Common myeloid progenitor, CD34-positive (primary cell): ENCODE data around the gene MSI2.

Source experiments
- CTCF ChIA-PET: fragments of 350-600 bp; sonication (Branson Sonifier 250); formaldehyde crosslinking; loops from one replicate; lab custom pipeline; 2021; ENCODE audit warnings: antibody characterized with exemption; lab: Charles Lee
- POLR2A ChIA-PET: fragments of 350-600 bp; sonication (Branson Sonifier 250); formaldehyde crosslinking; loops from one replicate; lab custom pipeline; 2021; ENCODE audit warnings: antibody characterized with exemption; lab: Charles Lee
- DNase-seq, 3 donors: peaks; one replicate each; pipeline versions ENCODE4 v3.0.0 to v3.0.0-alpha.2; 2013
- H3K27ac ChIP-seq, 2 experiments: 1 replicate in 1 of 2; 2 replicates in 1 of 2; pipeline ENCODE4 v1.7.0; 2013; ENCODE audit warnings: inconsistent platforms in 2 of 2, low read length in 2 of 2, mild to moderate bottlenecking in 2 of 2, low read depth in 1 of 2, moderate library complexity in 1 of 2; ENCODE audit not compliant: severe bottlenecking in 2 of 2, insufficient read depth in 1 of 2, poor library complexity in 1 of 2
- H3K27me3 ChIP-seq, 5 experiments: replicated peaks in 2 of 5; 1 replicate in 3 of 5; 2 replicates in 2 of 5; pipeline versions ENCODE4 v1.6.1 to v1.7.0; 2013; ENCODE audit warnings: low read length in 4 of 5, mild to moderate bottlenecking in 2 of 5, moderate library complexity in 2 of 5, inconsistent platforms in 1 of 5; ENCODE audit not compliant: insufficient read depth in 5 of 5, control insufficient read depth in 4 of 5
- H3K36me3 ChIP-seq, 4 experiments: 1 replicate in 2 of 4; 2 replicates in 2 of 4; pipeline versions ENCODE4 v1.6.1 to v1.7.0; 2013; ENCODE audit warnings: low read length in 3 of 4, control low read depth in 1 of 4, mild to moderate bottlenecking in 1 of 4; ENCODE audit not compliant: control insufficient read depth in 4 of 4, insufficient read depth in 4 of 4
- H3K4me1 ChIP-seq, 4 experiments: 1 replicate in 3 of 4; 2 replicates in 1 of 4; pipeline versions ENCODE4 v1.6.1 to v1.7.1; 2013; ENCODE audit warnings: low read length in 3 of 4, mild to moderate bottlenecking in 3 of 4, control low read depth in 1 of 4, inconsistent platforms in 1 of 4, moderate library complexity in 1 of 4; ENCODE audit not compliant: control insufficient read depth in 4 of 4, insufficient read depth in 4 of 4; ENCODE audit errors: control extremely low read depth in 1 of 4
- H3K4me3 ChIP-seq, 7 experiments: 1 replicate in 4 of 7; 2 replicates in 3 of 7; pipeline versions ENCODE4 v1.5.1 to v1.7.0; 2013; ENCODE audit warnings: mild to moderate bottlenecking in 7 of 7, low read length in 6 of 7, moderate library complexity in 6 of 7, inconsistent platforms in 2 of 7, low read depth in 2 of 7, control low read depth in 1 of 7; ENCODE audit not compliant: insufficient read depth in 4 of 7, control insufficient read depth in 1 of 7; ENCODE audit errors: extremely low read depth in 1 of 7
- H3K9me3 ChIP-seq, 5 experiments: 1 replicate in 4 of 5; 2 replicates in 1 of 5; pipeline versions ENCODE4 v1.6.1 to v1.7.1; 2013; ENCODE audit warnings: low read length in 4 of 5, mild to moderate bottlenecking in 2 of 5, inconsistent platforms in 1 of 5, low read depth in 1 of 5, moderate library complexity in 1 of 5; ENCODE audit not compliant: control insufficient read depth in 4 of 5, insufficient read depth in 2 of 5; ENCODE audit errors: control extremely low read depth in 1 of 5
- WGBS: methylation state at CpG from one replicate; pipeline ENCODE4 v1.1.5; 2013; ENCODE audit not compliant: insufficient coverage; 5-methylcytosine and 5-hydroxymethylcytosine counted together

The MSI2 gene

GRCh38 chr17:57370619-57371018, 114.3 kb downstream of the MSI2 start:
- ChIA-PET CTCF (interaction anchor here (0.7 kb wide), 1 partner anchor 14 kb away, joined by 3 read pairs; no protein-coding TSS in a partner anchor), POLR2A (interaction anchor here (0.8 kb wide), 1 partner anchor 9 kb away, joined by 3 read pairs; no protein-coding TSS in a partner anchor)
- no peak for DNase-seq
- peaks cover 16 to 68% (median 61%) of the 10 kb centered on the region in 4 experiments for H3K4me1 ChIP-seq
- WGBS, result 100% methylated on average over 2 of the region's 4 CpGs
- H3K4me3 ChIP-seq, result no peak overlapping the region
- H3K9me3 ChIP-seq, result peaks cover 0 to 8% (median 6%) of the 10 kb centered on the region in 5 experiments
- H3K27ac ChIP-seq, result peak overlapping the region; percentile 21 to 44
- no peaks in the 10 kb centered on the region for H3K27me3 ChIP-seq
- peaks cover 3 to 42% (median 9%) of the 10 kb centered on the region in 4 experiments for H3K36me3 ChIP-seq

- Histone ChIP-seq H3K27ac (peak overlapping the region in 1 of 2 experiments; percentile 35), H3K27me3 (no peaks in the 10 kb centered on the region), H3K4me3 (no peak overlapping the region), H3K9me3 (peaks cover 0 to 8% (median 6%) of the 10 kb centered on the region in 5 experiments), H3K36me3 (peaks cover 3 to 42% (median 10%) of the 10 kb centered on the region in 4 experiments), H3K4me1 (peaks cover 9 to 67% (median 58%) of the 10 kb centered on the region in 4 experiments)
- POLR2A ChIA-PET, result interaction anchor here (0.8 kb wide), 1 partner anchor 30 kb away, joined by 3 read pairs; no protein-coding TSS in a partner anchor
- no peak for DNase-seq
- CTCF ChIA-PET, result interaction anchor here (0.8 to 1.2 kb wide), 3 partner anchors 16 to 63 kb away, joined by 3 read pairs; no protein-coding TSS in a partner anchor
- WGBS, result 100% methylated on average over 1 of the region's 3 CpGs
These were observed 115.8 kb downstream of the MSI2 start for GRCh38 chr17:57372156-57372555.

- Histone ChIP-seq H3K36me3 (peaks cover 3 to 39% (median 10%) of the 10 kb centered on the region in 4 experiments), H3K27me3 (no peaks in the 10 kb centered on the region), H3K27ac (no peak overlapping the region), H3K4me3 (no peak overlapping the region), H3K9me3 (peaks cover 0 to 8% (median 6%) of the 10 kb centered on the region in 5 experiments), H3K4me1 (peaks cover 12 to 65% (median 57%) of the 10 kb centered on the region in 4 experiments)
- WGBS, result 100% methylated on average over 3 of the region's 4 CpGs
- ChIA-PET POLR2A (no interaction called here), CTCF (interaction anchor here (1.2 to 1.6 kb wide), 3 partner anchors 8 to 130 kb away, joined by 3 to 8 read pairs (median 3); no protein-coding TSS in a partner anchor)
- no peak for DNase-seq
These were observed 116.7 kb downstream of the MSI2 start for GRCh38 chr17:57373048-57373447.

GRCh38 chr17:57373756-57374155, 117.4 kb downstream of the MSI2 start:
- H3K27me3 ChIP-seq, result no peaks in the 10 kb centered on the region
- ChIA-PET POLR2A (no interaction called here), CTCF (interaction anchor here (1.5 to 1.6 kb wide), 2 partner anchors 9 to 130 kb away, joined by 3 to 8 read pairs; no protein-coding TSS in a partner anchor)
- peaks cover 0 to 8% (median 6%) of the 10 kb centered on the region in 5 experiments for H3K9me3 ChIP-seq
- peaks cover 10 to 65% (median 57%) of the 10 kb centered on the region in 4 experiments for H3K4me1 ChIP-seq
- WGBS, result no CpG with 5 or more reads among the region's 2 CpGs
- peaks cover 3 to 39% (median 10%) of the 10 kb centered on the region in 4 experiments for H3K36me3 ChIP-seq
- H3K4me3 ChIP-seq, result no peak overlapping the region
- H3K27ac ChIP-seq, result no peak overlapping the region
- DNase-seq, result no peak

- Histone ChIP-seq H3K27me3 (no peaks in the 10 kb centered on the region), H3K27ac (peak overlapping the region in 1 of 2 experiments; percentile 71), H3K36me3 (peaks cover 3 to 40% (median 10%) of the 10 kb centered on the region in 4 experiments), H3K9me3 (peaks cover 0 to 8% (median 6%) of the 10 kb centered on the region in 5 experiments), H3K4me3 (no peak overlapping the region), H3K4me1 (peaks cover 10 to 64% (median 55%) of the 10 kb centered on the region in 4 experiments)
- DNase-seq, result no peak
- CTCF ChIA-PET, result interaction anchor here (1.0 kb wide), 1 partner anchor 129 kb away, joined by 3 read pairs; no protein-coding TSS in a partner anchor
- POLR2A ChIA-PET, result no interaction called here
- 58% methylated on average over 7 of the region's 11 CpGs for WGBS
These were observed 118.9 kb downstream of the MSI2 start for GRCh38 chr17:57375040-57375769.

- WGBS, result 61% methylated on average over 8 of the region's 12 CpGs
- Histone ChIP-seq H3K27me3 (no peaks in the 10 kb centered on the region), H3K4me1 (peaks cover 14 to 64% (median 57%) of the 10 kb centered on the region in 4 experiments), H3K36me3 (peaks cover 3 to 45% (median 10%) of the 10 kb centered on the region in 4 experiments), H3K27ac (peak overlapping the region in 1 of 2 experiments; percentile 71), H3K9me3 (peaks cover 0 to 8% (median 6%) of the 10 kb centered on the region in 5 experiments), H3K4me3 (no peak overlapping the region)
- DNase-seq, result no peak
- CTCF ChIA-PET, result interaction anchor here (1.0 to 2.2 kb wide), 2 partner anchors 10 to 129 kb away, joined by 3 to 6 read pairs; no protein-coding TSS in a partner anchor
- POLR2A ChIA-PET, result no interaction called here
These were observed 119.5 kb downstream of the MSI2 start for GRCh38 chr17:57375770-57376225.
